ENCODE measurements around the gene ETFA.

The ETFA gene

DNA sequence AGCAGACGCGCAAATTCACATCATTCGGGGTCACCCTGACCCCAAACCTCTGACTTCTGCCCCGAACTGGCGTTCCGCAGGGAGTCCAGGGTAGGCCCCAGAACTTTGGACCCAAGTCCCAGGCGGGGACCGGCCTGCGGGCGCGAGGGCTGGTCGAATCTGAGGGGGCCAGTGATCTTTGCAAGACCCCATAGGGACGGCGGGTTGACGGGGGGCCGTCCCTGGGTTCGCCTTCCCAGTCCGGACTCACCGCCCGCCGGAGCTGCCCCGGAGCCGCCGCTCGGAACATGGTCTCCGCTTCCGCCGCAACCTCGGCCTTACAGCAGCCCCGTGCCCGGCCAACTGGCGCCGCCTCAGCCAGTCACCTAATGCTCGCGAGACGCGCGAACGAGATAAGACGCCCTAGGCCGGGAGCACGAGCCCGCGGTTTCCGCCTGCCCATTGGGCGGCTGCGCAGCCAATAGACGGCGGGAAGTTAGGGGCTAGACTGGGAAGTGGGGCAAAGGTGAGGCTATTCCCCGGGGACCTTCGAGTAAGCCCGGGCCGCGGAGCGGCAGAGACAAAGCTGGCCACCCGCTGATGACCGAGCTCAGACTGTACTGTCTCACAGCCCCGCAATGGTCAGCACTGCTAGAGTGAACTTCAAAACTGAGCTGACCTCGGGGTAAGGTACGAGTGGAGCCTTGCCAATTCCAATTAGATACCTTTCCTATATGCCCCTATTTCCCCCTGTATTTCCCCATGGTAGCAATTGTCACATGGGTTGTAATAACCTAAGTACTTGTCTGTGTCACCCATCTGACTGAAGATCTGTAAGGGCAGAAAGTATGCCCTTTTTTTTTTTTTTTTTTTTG lies at the start of gene ETFA:
Gene ETFA, minus strand, starts transcription at position 370 of the 854 bp plus-strand sequence. Its CDS starts 81 bp downstream, at position 289.
- TF ChIP-seq, protein P1, sequence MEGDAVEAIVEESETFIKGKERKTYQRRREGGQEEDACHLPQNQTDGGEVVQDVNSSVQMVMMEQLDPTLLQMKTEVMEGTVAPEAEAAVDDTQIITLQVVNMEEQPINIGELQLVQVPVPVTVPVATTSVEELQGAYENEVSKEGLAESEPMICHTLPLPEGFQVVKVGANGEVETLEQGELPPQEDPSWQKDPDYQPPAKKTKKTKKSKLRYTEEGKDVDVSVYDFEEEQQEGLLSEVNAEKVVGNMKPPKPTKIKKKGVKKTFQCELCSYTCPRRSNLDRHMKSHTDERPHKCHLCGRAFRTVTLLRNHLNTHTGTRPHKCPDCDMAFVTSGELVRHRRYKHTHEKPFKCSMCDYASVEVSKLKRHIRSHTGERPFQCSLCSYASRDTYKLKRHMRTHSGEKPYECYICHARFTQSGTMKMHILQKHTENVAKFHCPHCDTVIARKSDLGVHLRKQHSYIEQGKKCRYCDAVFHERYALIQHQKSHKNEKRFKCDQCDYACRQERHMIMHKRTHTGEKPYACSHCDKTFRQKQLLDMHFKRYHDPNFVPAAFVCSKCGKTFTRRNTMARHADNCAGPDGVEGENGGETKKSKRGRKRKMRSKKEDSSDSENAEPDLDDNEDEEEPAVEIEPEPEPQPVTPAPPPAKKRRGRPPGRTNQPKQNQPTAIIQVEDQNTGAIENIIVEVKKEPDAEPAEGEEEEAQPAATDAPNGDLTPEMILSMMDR (IDR thresholded peaks at IDR 0.05; ENCODE audit: borderline replicate concordance, control extremely low read depth, extremely low read depth, insufficient read depth, missing control alignments) = no peak
- DNase-seq (ENCODE audit: low spot score) = peak; percentile 100
- in situ Hi-C loops (cut with MboI; ENCODE audit: low sequenced_read_pairs, unreplicated experiment) = no loop called here

GRCh38 chr15:76360416-76360815 lies 49.1 kb upstream of the ETFA start:
- in situ Hi-C loops (cut with MboI; ENCODE audit: low sequenced_read_pairs, unreplicated experiment) = no loop called here
- TF ChIP-seq, protein P1 (IDR thresholded peaks at IDR 0.05; ENCODE audit: borderline replicate concordance, control extremely low read depth, extremely low read depth, insufficient read depth, missing control alignments) = no peak
- no peak for DNase-seq (ENCODE audit: low spot score)

GRCh38 chr15:76359152-76359551 lies 47.9 kb upstream of the ETFA start:
- in situ Hi-C loops (cut with MboI; ENCODE audit: low sequenced_read_pairs, unreplicated experiment) = no loop called here
- DNase-seq (ENCODE audit: low spot score) = no peak
- TF ChIP-seq, protein P1 (IDR thresholded peaks at IDR 0.05; ENCODE audit: borderline replicate concordance, control extremely low read depth, extremely low read depth, insufficient read depth, missing control alignments) = no peak

DNA sequence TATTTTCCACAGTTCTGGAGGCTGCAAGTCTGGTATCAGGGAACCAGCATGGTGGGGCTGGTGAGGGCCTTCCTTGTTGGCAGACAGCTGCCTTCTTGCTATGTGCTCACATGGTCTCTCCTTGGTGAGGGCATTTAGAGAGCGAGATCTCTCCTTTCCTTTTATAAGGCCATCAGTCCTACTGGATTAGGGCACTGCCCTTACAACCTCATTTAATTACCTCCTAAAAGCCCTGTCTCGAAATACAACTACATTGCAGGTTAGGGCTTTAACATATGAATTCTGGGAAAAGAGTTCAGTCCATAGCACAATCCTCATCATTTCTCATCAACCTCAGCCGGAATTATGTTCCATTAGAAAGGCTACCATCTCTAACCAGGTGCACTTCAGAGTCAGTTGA lies 47.2 kb upstream of the ETFA start:
- TF ChIP-seq, protein P1 (IDR thresholded peaks at IDR 0.05; ENCODE audit: borderline replicate concordance, control extremely low read depth, extremely low read depth, insufficient read depth, missing control alignments) = no peak
- in situ Hi-C loops (cut with MboI; ENCODE audit: low sequenced_read_pairs, unreplicated experiment) = no loop called here
- DNase-seq (ENCODE audit: low spot score) = no peak

GRCh38 chr15:76354823-76355440 lies 43.7 kb upstream of the ETFA start:
- DNase-seq (ENCODE audit: low spot score) = no peak
- in situ Hi-C loops (cut with MboI; ENCODE audit: low sequenced_read_pairs, unreplicated experiment) = no loop called here

GRCh38 chr15:76353903-76354302 lies 42.6 kb upstream of the ETFA start:
- TF ChIP-seq, protein P1 (IDR thresholded peaks at IDR 0.05; ENCODE audit: borderline replicate concordance, control extremely low read depth, extremely low read depth, insufficient read depth, missing control alignments) = no peak
- DNase-seq (ENCODE audit: low spot score) = no peak
- in situ Hi-C loops (cut with MboI; ENCODE audit: low sequenced_read_pairs, unreplicated experiment) = no loop called here

More at GRCh38 chr15:76354823-76355440, 43.7 kb upstream of the ETFA start:
- TF ChIP-seq, protein P1 (IDR thresholded peaks at IDR 0.05; ENCODE audit: borderline replicate concordance, control extremely low read depth, extremely low read depth, insufficient read depth, missing control alignments) = no peak

Measured in GM13976 (cell line).